ENCODE data around the gene MANEAL.

The MANEAL gene

GRCh38 chr1:37828410-37829074 is 34.9 kb downstream of the MANEAL start:
- DNase-seq, result no peak

GRCh38 chr1:37831109-37831508 is 37.5 kb downstream of the MANEAL start:
- DNase-seq, result no peak

GRCh38 chr1:37831809-37832208 is 38.2 kb downstream of the MANEAL start:
- DNase-seq, result no peak

GRCh38 chr1:37836788-37837187 is 43.1 kb downstream of the MANEAL start:
- no peak for DNase-seq

GRCh38 chr1:37839676-37840075 is 46.0 kb downstream of the MANEAL start:
- no peak for DNase-seq

GRCh38 chr1:37840711-37841110 is 47.1 kb downstream of the MANEAL start:
- no peak for DNase-seq

GRCh38 chr1:37841652-37842051 is 48.0 kb downstream of the MANEAL start:
- DNase-seq, result no peak

- DNase-seq, result no peak
Observed at GRCh38 chr1:37844536-37844935, 50.9 kb downstream of the MANEAL start.

- DNase-seq, result no peak
Observed at GRCh38 chr1:37845049-37845646, 51.5 kb downstream of the MANEAL start.

- DNase-seq, result no peak
Observed at GRCh38 chr1:37845786-37846185, 52.1 kb downstream of the MANEAL start.

GRCh38 chr1:37846647-37847339 is 53.1 kb downstream of the MANEAL start:
- no peak for DNase-seq

GRCh38 chr1:37849480-37849879 is 55.8 kb downstream of the MANEAL start:
- no peak for DNase-seq

GRCh38 chr1:37850352-37850955 is 56.8 kb downstream of the MANEAL start:
- no peak for DNase-seq
